ENCODE data around the gene AUP1. TPM values are rescaled to one million over a fixed set of nuclear protein-coding genes. Genes with fewer than 3 reads are reported as not detected.

AUP1 gene
- total and polyA plus RNA-seq, 2 experiments from 2014 or later = 98.7 to 105 TPM

DNA sequence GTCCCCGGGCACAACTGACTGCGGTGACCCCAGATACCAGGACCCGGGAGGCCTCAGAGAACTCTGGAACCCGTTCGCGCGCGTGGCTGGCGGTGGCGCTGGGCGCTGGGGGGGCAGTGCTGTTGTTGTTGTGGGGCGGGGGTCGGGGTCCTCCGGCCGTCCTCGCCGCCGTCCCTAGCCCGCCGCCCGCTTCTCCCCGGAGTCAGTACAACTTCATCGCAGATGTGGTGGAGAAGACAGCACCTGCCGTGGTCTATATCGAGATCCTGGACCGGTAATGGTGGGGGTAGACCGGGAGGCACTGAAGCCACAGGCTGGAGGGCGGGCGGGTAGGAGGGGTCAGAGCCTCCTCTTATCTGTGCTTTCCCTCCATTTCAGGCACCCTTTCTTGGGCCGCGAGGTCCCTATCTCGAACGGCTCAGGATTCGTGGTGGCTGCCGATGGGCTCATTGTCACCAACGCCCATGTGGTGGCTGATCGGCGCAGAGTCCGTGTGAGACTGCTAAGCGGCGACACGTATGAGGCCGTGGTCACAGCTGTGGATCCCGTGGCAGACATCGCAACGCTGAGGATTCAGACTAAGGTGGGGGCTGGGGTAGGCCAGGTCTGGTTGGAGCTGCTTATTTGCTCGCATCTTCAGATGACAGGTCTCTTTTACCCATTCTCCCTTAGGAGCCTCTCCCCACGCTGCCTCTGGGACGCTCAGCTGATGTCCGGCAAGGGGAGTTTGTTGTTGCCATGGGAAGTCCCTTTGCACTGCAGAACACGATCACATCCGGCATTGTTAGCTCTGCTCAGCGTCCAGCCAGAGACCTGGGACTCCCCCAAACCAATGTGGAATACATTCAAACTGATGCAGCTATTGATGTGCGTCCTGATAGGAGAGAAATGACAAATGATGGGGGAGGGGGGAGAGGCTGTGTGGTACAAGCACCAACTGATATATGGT is 1.0 kb upstream of the AUP1 start:
- peaks cover 55% of the 10 kb centered on the region for H3K36me3 Mint-ChIP-seq (ENCODE audit: low read depth)
- H3K9me2 ChIP-seq (ENCODE audit: insufficient read depth) = no peaks in the 10 kb centered on the region
- no peak overlapping the region for H3K27ac ChIP-seq (ENCODE audit: low read depth)
- H3K27me3 Mint-ChIP-seq (ENCODE audit: insufficient read depth, low read depth, poor library complexity) = peaks cover 18% of the 10 kb centered on the region
- no peaks in the 10 kb centered on the region; the same call in 2 of the 3 replicates for H3K9me3 Mint-ChIP-seq
- H3K79me2 ChIP-seq (replicated peaks; ENCODE audit: insufficient read depth) = peaks cover 18% of the 10 kb centered on the region
- no peaks in the 10 kb centered on the region for H3K27me3 ChIP-seq (ENCODE audit: insufficient read depth)
- no peak overlapping the region; the same call in 1 of the 2 replicates for H3K27ac Mint-ChIP-seq
- TF ChIP-seq EZH2 (IDR thresholded peaks at IDR 0.05; ENCODE audit: low read depth, unreplicated experiment) = no peak
- peak overlapping the region; percentile 93 for H3K4me2 ChIP-seq
- H3K4me1 ChIP-seq (ENCODE audit: insufficient read depth) = peaks cover 7% of the 10 kb centered on the region; the same call in 1 of the 2 replicates
- H3F3A ChIP-seq (replicated peaks; ENCODE audit: low read depth) = 0 out of 2 replicates have a peak, but pooled peaks cover 12% of the 10 kb centered on the region
- H3K4me1 Mint-ChIP-seq = peaks cover 19% of the 10 kb centered on the region
- peaks cover 11% of the 10 kb centered on the region for H3K36me3 ChIP-seq (ENCODE audit: insufficient read depth)
- DNase-seq (ENCODE audit: low spot score) (peak; percentile 57), ATAC-seq (peak; percentile 23)
- H3K4me3 Mint-ChIP-seq = peak overlapping the region; percentile 100
- peaks cover 9% of the 10 kb centered on the region; the same call in 1 of the 2 replicates for H4K20me1 ChIP-seq (replicated peaks; ENCODE audit: insufficient read depth)
- H2AFZ ChIP-seq = peak overlapping the region; percentile 97
- H3K4me3 ChIP-seq = peak overlapping the region; percentile 100

DNA sequence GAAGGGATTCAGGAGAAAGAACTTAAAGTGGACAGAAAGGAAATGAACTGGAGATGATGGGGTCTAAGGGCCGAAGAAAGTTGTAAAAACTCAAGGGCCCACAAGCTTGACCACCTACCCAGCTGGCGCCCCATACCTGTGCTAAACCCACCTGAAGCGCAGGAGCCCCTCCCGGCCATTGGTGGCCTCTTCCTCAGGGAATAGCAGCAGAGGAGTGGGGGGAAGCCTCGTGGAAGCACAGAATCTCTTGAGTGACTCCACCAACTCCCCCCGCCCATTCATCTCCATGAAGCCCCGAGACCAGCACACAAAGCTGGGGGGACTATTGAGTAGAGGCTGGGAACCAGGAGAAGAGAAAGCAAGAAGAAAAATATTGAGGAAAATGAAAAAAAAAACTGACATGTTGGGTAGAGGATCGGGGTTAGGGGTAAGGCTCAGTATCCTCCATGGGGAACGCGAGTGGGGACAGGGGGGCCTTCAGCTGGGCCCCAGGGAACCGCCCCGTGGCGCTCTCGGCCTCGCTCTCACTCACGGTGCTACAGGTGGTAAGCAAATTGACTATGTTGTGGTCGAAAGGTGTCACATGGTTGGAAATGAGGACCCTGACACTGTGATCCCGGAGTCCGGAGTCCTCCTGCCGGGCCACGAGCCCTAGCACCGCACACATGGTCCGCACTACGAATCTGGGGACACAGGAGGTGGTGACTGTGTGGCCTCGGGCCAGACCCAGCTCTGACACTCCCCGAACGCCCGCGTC is 728 bp downstream of the AUP1 start:
- no peak for DNase-seq (ENCODE audit: low spot score)
- TF ChIP-seq NANOG (IDR thresholded peaks at IDR 0.05; ENCODE audit: borderline replicate concordance) (no peak), CTCF (conservative IDR thresholded peaks at IDR 0.05; ENCODE audit: low read depth in 2 of 2) (0 out of 4 replicates have a peak, but pooled peaks of 1 of the 2 experiments have one; percentile 6), EZH2phosphoT487 (IDR thresholded peaks at IDR 0.05; ENCODE audit: unreplicated experiment) (no peak), POLR2AphosphoS5 (IDR thresholded peaks at IDR 0.05; ENCODE audit: low read depth) (no peak)
- Histone ChIP-seq H3K27ac (ENCODE audit: low read depth) (peak overlapping the region; percentile 83; the same call in 1 of the 2 replicates), H4K20me1 (replicated peaks; ENCODE audit: insufficient read depth) (peaks cover 9% of the 10 kb centered on the region; the same call in 1 of the 2 replicates), H3K4me2 (peak overlapping the region; percentile 98), H3K4me3 (peak overlapping the region; percentile 100), H3K4me1 (ENCODE audit: insufficient read depth) (peaks cover 7% of the 10 kb centered on the region; the same call in 1 of the 2 replicates), H2AFZ (peak overlapping the region; percentile 94; the same call in 1 of the 2 replicates), H3K27me3 (ENCODE audit: insufficient read depth) (no peaks in the 10 kb centered on the region), H3K36me3 (ENCODE audit: insufficient read depth) (peaks cover 11% of the 10 kb centered on the region), H3F3A (replicated peaks; ENCODE audit: low read depth) (0 out of 2 replicates have a peak, but pooled peaks cover 12% of the 10 kb centered on the region), H3K79me2 (replicated peaks; ENCODE audit: insufficient read depth) (peaks cover 18% of the 10 kb centered on the region), H3K9me2 (ENCODE audit: insufficient read depth) (no peaks in the 10 kb centered on the region)
- Mint-ChIP-seq H3K4me3 (peak overlapping the region; percentile 100), H3K9me3 (no peaks in the 10 kb centered on the region), H3K4me1 (peaks cover 19% of the 10 kb centered on the region), H3K36me3 (ENCODE audit: low read depth) (peaks cover 52% of the 10 kb centered on the region), H3K27ac (peak overlapping the region; percentile 97), H3K27me3 (ENCODE audit: insufficient read depth, low read depth, poor library complexity) (peaks cover 18% of the 10 kb centered on the region)
- peak; percentile 6 for ATAC-seq
